PC-9 (cell line): Measurements from ENCODE around the gene PLEKHM1. TPM values are rescaled to one million over a fixed set of nuclear protein-coding genes. Genes with fewer than 3 reads are reported as not detected.
"Not testable (repeated sequence)": the region's sequence is repeated elsewhere in the genome, so short reads cannot be mapped to it uniquely, and the experiment has no call there.

ENCODE experiments used
- BruUV-seq: library from RNA; stranded (reverse); fragments of 400-500 nt; replicated peaks from 2 replicates; lab custom pipeline; 2021; lab: Mats Ljungman, UMichigan
- CTCF ChIA-PET: fragments of 300-600 bp; sonication (Branson Sonifier 250); formaldehyde crosslinking; loops from one replicate; lab custom pipeline; 2022; ENCODE audit warnings: antibody characterized with exemption; lab: Charles Lee
- POLR2A ChIA-PET: fragments of 300-600 bp; sonication (Branson Sonifier 250); formaldehyde crosslinking; loops from one replicate; lab custom pipeline; 2022; ENCODE audit warnings: antibody characterized with exemption; ENCODE audit not compliant: unreplicated experiment; lab: Charles Lee
- DNase-seq, 2 experiments: peaks; one replicate each; pipeline versions ENCODE4 v3.0.0 to v3.0.0-alpha.2; 2015 to 2022; ENCODE audit warnings: mixed read lengths in 1 of 2
- H2AFZ ChIP-seq: fragments of 200-600 bp; sonication (generic); 2 replicates; pipeline ENCODE4 v1.8.1; 2017; ENCODE audit warnings: antibody characterized with exemption
- H3F3A ChIP-seq: fragments of 200-600 bp; sonication (generic); 2 replicates; pipeline ENCODE4 v1.8.1; 2017; ENCODE audit warnings: antibody characterized with exemption, mild to moderate bottlenecking, low read depth; ENCODE audit not compliant: insufficient read depth
- H3K27ac ChIP-seq: fragments of 200-600 bp; sonication (generic); 2 replicates; pipeline ENCODE4 v1.6.1; 2016; ENCODE audit warnings: mixed run types
- H3K27me3 ChIP-seq: fragments of 200-600 bp; sonication (generic); 2 replicates; pipeline ENCODE4 v1.6.1; 2016; ENCODE audit warnings: low read depth, mixed run types; ENCODE audit not compliant: insufficient read depth
- H3K36me3 ChIP-seq: fragments of 200-600 bp; sonication (generic); 2 replicates; pipeline ENCODE4 v1.6.1; 2016; ENCODE audit warnings: low read depth, mixed run types
- H3K4me1 ChIP-seq: fragments of 200-600 bp; sonication (generic); replicated peaks from 2 replicates; pipeline ENCODE4 v1.6.1; 2016; ENCODE audit warnings: mixed run types; ENCODE audit not compliant: insufficient read depth
- H3K4me2 ChIP-seq: fragments of 200-600 bp; sonication (generic); 2 replicates; pipeline ENCODE4 v1.6.1; 2017; ENCODE audit warnings: mixed run types
- H3K4me3 ChIP-seq: fragments of 200-600 bp; sonication (generic); 2 replicates; pipeline ENCODE4 v1.6.1; 2016; ENCODE audit warnings: mixed run types
- H3K79me2 ChIP-seq: fragments of 200-600 bp; sonication (generic); 2 replicates; pipeline ENCODE4 v1.6.1; 2017; ENCODE audit warnings: low read depth, mixed run types
- H3K9me2 ChIP-seq: fragments of 200-600 bp; sonication (generic); 2 replicates; pipeline ENCODE4 v1.8.1; 2017; ENCODE audit warnings: mild to moderate bottlenecking; ENCODE audit not compliant: insufficient read depth
- H3K9me3 ChIP-seq: fragments of 200-600 bp; sonication (generic); 2 replicates; pipeline ENCODE4 v1.8.1; 2016; ENCODE audit warnings: low read depth; ENCODE audit not compliant: insufficient read depth
- H4K20me1 ChIP-seq: fragments of 200-600 bp; sonication (generic); 2 replicates; pipeline ENCODE4 v1.8.1; 2017; ENCODE audit not compliant: insufficient read depth
- intact Hi-C: fragments of 100-400 bp; cut with micrococcal nuclease; formaldehyde crosslinking; loops from one replicate; pipeline ENCODE4 v1.10.0; 2022; ENCODE audit not compliant: unreplicated experiment
- total RNA-seq: library from RNA; stranded (reverse); gene quantifications from 2 replicates; pipeline ENCODE4 v1.2.3, GENCODE V29; 2021

The PLEKHM1 gene
- total RNA-seq, 1 experiment from 2014 or later, result 42.5 TPM

GRCh38 chr17:45499208-45499607 lies 8.7 kb upstream of the PLEKHM1 start:
- intact Hi-C loops, H3K79me2 ChIP-seq, POLR2A ChIA-PET, CTCF ChIA-PET, H3F3A ChIP-seq, DNase-seq, BruUV-seq, H3K36me3 ChIP-seq, H2AFZ ChIP-seq, H3K27me3 ChIP-seq, H3K4me2 ChIP-seq, H3K9me3 ChIP-seq, H3K9me2 ChIP-seq, H3K27ac ChIP-seq, H3K4me3 ChIP-seq, H4K20me1 ChIP-seq: not testable (repeated sequence)
- peaks cover 12% of the 10 kb centered on the region for H3K4me1 ChIP-seq

- DNase-seq, H3K4me3 ChIP-seq, H2AFZ ChIP-seq, POLR2A ChIA-PET, H3K79me2 ChIP-seq, H3K36me3 ChIP-seq, H3K27me3 ChIP-seq, BruUV-seq, H4K20me1 ChIP-seq, intact Hi-C loops, H3K9me2 ChIP-seq, CTCF ChIA-PET, H3K27ac ChIP-seq, H3F3A ChIP-seq, H3K4me2 ChIP-seq, H3K9me3 ChIP-seq: not testable (repeated sequence)
- peaks cover 12% of the 10 kb centered on the region for H3K4me1 ChIP-seq
Observed at GRCh38 chr17:45498377-45498776, 7.9 kb upstream of the PLEKHM1 start.

- POLR2A ChIA-PET, H3K27ac ChIP-seq, H4K20me1 ChIP-seq, H3K4me3 ChIP-seq, intact Hi-C loops, H3K9me3 ChIP-seq, H3K27me3 ChIP-seq, H3K9me2 ChIP-seq, BruUV-seq, CTCF ChIA-PET, H3F3A ChIP-seq, H2AFZ ChIP-seq, H3K36me3 ChIP-seq, H3K79me2 ChIP-seq, H3K4me2 ChIP-seq: not testable (repeated sequence)
- DNase-seq, result peak in 1 of 2 experiments; percentile 30
- peaks cover 12% of the 10 kb centered on the region for H3K4me1 ChIP-seq
Observed at GRCh38 chr17:45497449-45497848, 6.9 kb upstream of the PLEKHM1 start.

- intact Hi-C loops, H3K9me2 ChIP-seq, H3K4me1 ChIP-seq, H4K20me1 ChIP-seq, H3K27me3 ChIP-seq, H3K9me3 ChIP-seq, H3K27ac ChIP-seq, POLR2A ChIA-PET, BruUV-seq, H3K79me2 ChIP-seq, H3K36me3 ChIP-seq, H3F3A ChIP-seq, H3K4me3 ChIP-seq, H3K4me2 ChIP-seq, H2AFZ ChIP-seq, DNase-seq, CTCF ChIA-PET: not testable (repeated sequence)
Observed at GRCh38 chr17:45496507-45496906, 6.0 kb upstream of the PLEKHM1 start.

GRCh38 chr17:45494556-45494955 lies 4.0 kb upstream of the PLEKHM1 start:
- H3K27me3 ChIP-seq, H3K79me2 ChIP-seq, H3F3A ChIP-seq, H4K20me1 ChIP-seq, H3K27ac ChIP-seq, BruUV-seq, H3K4me3 ChIP-seq, H3K9me3 ChIP-seq, H2AFZ ChIP-seq, CTCF ChIA-PET, DNase-seq, H3K4me2 ChIP-seq, H3K4me1 ChIP-seq, H3K36me3 ChIP-seq, POLR2A ChIA-PET, H3K9me2 ChIP-seq, intact Hi-C loops: not testable (repeated sequence)

- CTCF ChIA-PET, H3K27ac ChIP-seq, H3K27me3 ChIP-seq, H4K20me1 ChIP-seq, POLR2A ChIA-PET, BruUV-seq, H3K36me3 ChIP-seq, intact Hi-C loops, DNase-seq, H3F3A ChIP-seq, H3K4me2 ChIP-seq, H3K9me3 ChIP-seq, H2AFZ ChIP-seq, H3K9me2 ChIP-seq, H3K4me3 ChIP-seq: not testable (repeated sequence)
- H3K79me2 ChIP-seq, result peaks cover 19% of the 10 kb centered on the region
- peaks cover 25% of the 10 kb centered on the region for H3K4me1 ChIP-seq
Observed at GRCh38 chr17:45492156-45492555, 1.6 kb upstream of the PLEKHM1 start.

- H4K20me1 ChIP-seq, H3K27ac ChIP-seq, intact Hi-C loops, H3F3A ChIP-seq, H3K27me3 ChIP-seq, POLR2A ChIA-PET, H3K9me3 ChIP-seq, H3K36me3 ChIP-seq, BruUV-seq, H3K9me2 ChIP-seq: not testable (repeated sequence)
- peak overlapping the region; percentile 97 for H3K4me2 ChIP-seq
- DNase-seq, result peak in 1 of 2 experiments; percentile 17
- 0 out of 2 replicates have a peak overlapping the region, but pooled peaks have one; percentile 39 for H2AFZ ChIP-seq
- CTCF ChIA-PET, result interaction anchor here (1.0 kb wide), 1 partner anchor 65 kb away, joined by 3 read pairs; no protein-coding TSS in a partner anchor
- peaks cover 33% of the 10 kb centered on the region for H3K79me2 ChIP-seq
- H3K4me3 ChIP-seq, result peak overlapping the region; percentile 84
- H3K4me1 ChIP-seq, result peaks cover 32% of the 10 kb centered on the region
Observed at GRCh38 chr17:45490198-45490597, 323 bp downstream of the PLEKHM1 start.
